Epithelial cell of prostate (primary cell): ENCODE results near the gene BRAT1.

ENCODE experiments used
- DNase-seq: peaks from one replicate; pipeline ENCODE4 v3.0.0-alpha.2; 2011; ENCODE audit warnings: low read depth, low spot score
- H3K27ac ChIP-seq: fragments of 450-650 bp; 2 replicates; pipeline ENCODE4 v1.5.1; 2017; ENCODE audit warnings: mild to moderate bottlenecking

BRAT1 gene

DNA sequence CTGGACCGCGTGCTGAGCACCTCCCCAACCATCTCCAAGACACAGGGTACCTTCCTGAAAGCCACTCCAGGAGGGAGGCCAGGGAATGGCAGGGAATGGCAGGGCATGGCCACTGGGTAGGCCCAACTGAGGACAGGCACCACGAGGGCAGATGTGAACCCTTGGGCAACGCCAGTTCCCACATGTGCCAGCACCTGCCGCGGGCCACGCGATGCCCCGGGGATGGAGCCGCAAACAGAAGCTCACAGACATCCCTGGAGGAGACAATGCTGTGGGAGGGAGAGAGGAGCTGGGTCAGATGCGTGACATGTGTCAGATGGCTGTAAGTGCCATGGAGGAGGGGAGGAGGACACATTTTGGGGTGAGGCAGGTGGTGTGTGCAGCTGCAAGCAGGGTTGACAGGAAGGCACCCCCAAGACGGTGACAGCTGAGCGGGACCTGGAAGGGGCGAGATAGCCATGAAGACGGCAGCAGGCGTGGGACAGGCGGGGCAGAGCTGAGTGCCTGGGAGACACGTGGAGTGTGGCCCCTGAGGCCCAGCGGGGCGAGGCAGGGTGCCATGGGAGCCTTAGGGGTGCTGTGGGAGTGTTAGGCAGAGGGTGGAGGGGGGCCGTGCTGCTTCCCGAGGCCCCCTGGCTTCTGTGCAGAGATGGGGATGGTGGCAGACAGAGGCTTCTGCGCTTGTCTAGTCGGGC lies 31.1 kb upstream of the BRAT1 start:
- DNase-seq, result no peak

DNA sequence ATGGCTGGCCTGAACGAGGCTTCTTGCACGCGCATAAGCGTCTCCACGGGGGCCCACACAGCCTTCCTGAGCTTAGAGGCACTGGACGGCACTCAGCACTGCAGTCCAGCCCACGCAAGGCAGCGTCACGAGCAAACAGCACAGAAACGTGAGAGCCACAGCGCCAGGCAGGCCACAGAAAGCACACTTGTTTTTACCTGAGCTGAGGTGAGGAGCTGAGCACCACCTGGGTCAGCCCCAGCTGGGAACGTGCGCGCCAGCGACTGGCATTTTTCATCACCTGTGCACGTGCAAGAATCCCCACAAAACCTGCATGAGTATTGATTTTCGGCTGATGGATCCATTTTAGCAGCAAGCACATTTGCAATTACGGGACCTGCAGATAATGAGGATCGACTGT lies 30.1 kb upstream of the BRAT1 start:
- no peak for DNase-seq

More for the DNA sequence above, 31.1 kb upstream of the BRAT1 start:
- H3K27ac ChIP-seq, result no peak overlapping the region

DNA sequence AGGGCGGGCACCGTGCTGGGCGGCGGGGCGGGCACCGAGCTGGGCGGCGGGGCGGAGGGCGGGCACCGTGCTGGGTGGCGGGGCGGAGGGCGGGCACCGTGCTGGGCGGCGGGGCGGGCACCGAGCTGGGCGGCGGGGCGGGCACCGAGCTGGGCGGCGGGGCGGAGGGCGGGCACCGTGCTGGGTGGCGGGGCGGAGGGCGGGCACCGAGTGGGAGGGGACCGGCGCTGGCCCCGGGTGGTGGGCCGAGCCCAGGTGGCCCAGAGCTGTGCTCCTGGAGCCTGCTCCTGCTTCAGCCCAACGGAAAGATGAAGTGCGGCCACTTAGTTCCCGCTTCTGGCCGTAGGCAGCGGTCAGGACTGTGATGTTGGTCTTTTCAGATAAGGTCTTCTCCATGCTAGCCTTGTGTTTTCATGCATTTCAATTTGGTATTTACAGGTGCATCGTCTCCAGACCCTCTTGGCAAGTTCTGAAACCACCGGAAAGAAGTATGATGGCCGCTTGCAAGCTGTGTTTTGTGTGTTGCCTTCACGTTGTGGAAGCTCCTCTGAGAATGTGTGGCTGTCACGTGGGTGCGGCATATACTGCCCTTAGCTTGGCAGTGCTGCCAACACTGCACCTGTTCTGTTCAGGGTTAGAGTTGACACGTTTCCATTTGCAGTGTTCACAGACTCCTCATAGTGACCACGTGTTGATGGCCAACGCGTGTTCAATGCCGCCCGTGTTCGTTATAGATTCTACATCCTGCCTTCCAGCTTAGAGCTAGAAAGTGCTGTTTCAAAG lies 28.7 kb upstream of the BRAT1 start:
- H3K27ac ChIP-seq, result no peak overlapping the region
- DNase-seq, result no peak

More for the DNA sequence above, 30.1 kb upstream of the BRAT1 start:
- no peak overlapping the region for H3K27ac ChIP-seq

DNA sequence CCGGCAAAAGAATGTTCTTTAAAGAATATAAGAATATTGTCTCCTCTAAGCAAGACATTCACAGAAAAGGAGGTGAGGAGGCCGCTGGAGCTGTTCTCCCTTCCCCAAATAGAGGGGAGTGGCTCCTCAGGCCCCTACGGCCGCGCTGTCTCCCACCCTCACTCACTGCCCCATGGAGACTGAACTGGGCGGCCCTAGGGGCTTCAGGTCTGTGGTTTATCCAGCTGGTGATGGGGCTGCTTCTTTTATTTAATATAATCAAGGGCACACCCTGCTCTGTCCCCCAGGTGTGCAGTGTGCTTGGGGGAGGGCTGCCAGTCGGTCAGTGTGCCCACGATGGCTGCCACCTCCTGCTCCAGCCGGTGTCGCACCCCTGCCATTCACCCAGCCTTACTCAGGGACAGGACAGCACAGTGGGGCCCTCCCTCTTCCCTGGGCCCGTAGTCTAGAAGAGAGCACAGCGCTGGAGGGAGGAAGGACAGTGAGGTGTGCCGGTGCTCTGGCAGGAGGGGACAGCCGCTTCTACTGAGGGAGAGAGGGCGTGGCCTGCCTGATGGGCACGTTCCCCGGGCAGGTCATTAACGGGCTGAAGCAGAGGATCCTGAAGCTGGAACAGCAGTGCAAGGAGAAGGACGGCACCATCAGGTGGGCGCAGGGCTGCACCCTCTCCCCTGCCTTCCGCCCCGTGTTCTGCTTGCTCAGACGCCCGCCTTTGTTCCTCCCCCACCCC lies 26.8 kb upstream of the BRAT1 start:
- H3K27ac ChIP-seq, result no peak overlapping the region
- no peak for DNase-seq

DNA sequence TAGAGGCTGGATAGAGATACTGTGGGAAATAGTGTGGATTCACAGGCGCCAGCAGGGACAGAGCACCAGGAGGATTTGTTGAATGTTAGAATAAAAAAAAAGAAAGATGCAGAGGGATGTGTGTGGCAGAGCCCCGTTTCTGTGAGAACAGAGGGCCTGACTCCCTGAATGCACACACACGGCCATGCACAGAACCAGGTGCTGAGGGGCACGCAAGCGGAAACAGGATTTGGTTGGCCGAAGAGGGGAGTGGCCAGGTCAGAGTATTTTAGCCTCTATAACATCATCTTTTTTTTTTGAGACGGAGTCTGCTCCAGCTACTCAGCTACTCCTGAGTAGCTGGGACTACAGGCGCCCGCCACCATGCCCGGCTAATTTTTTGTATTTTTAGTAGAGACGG lies 25.3 kb upstream of the BRAT1 start:
- DNase-seq, result no peak
- no peak overlapping the region for H3K27ac ChIP-seq

DNA sequence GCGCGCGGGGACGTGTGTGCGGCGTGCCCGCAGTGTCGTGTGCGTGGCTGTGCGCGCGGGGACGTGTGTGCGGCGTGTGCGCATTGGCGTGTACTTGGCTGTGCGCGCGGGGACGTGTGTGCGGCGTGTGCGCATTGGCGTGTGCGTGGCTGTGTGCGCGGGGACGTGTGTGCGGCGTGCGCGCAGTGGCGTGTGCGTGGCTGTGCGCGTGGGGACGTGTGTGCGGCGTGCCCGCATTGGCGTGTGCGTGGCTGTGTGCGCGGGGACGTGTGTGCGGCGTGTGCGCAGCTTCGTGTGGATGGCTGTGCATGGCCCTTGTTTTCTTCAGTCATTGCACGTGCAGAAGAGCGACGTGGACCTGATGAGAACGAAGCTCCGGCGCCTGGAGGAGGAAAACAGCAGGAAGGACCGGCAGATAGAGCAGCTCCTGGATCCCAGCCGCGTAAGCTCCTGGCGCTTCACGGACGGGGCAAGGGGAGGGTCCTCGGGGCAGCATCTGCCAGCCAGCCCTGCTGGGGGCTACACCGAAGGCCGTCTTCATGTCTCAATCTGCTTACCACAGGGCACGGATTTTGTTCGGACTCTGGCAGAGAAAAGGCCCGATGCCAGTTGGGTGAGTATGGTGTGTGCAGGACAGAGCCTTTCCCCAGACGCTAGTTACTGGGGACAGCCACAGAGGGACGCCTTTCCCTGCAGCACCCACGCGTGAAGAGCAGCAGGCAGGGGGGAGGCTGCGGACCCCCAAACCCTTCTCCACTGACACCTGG lies 22.8 kb upstream of the BRAT1 start:
- H3K27ac ChIP-seq, result no peak overlapping the region

DNA sequence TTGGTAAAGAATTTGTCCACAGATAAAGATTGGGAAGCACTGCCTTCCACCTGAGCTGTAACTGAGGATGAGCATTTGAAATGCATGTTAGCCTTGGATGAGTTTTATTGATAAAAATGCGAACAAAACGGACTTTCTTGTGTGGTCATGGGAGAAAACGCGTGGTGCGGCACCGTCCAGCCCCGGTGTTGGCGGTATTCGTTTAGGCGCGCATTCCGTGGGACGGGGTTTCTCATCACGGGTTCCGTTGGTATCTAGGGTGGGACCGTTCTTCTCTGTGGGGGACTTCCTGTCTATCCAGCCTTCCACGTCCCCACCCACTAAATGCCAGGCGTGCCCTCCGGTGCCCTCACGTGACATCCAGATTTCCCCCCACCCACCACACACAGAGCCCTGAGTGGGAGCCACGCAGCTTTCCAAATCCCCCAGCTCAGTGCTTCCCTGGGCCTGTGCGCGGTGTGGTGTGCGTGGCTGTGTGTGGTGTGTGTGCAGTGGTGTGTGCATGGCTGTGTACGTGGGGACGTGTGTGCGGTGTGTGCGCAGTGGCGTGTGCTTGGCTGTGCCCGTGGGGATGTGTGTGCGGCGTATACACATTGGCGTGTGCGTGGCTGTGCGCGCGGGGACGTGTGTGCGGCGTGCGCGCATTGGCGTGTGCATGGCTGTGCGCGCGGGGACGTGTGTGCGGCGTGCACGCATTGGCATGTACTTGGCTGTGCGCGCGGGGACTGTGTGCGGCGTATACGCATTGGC lies 21.6 kb upstream of the BRAT1 start:
- no peak for DNase-seq
- H3K27ac ChIP-seq, result no peak overlapping the region

More for the DNA sequence above, 22.8 kb upstream of the BRAT1 start:
- no peak for DNase-seq

DNA sequence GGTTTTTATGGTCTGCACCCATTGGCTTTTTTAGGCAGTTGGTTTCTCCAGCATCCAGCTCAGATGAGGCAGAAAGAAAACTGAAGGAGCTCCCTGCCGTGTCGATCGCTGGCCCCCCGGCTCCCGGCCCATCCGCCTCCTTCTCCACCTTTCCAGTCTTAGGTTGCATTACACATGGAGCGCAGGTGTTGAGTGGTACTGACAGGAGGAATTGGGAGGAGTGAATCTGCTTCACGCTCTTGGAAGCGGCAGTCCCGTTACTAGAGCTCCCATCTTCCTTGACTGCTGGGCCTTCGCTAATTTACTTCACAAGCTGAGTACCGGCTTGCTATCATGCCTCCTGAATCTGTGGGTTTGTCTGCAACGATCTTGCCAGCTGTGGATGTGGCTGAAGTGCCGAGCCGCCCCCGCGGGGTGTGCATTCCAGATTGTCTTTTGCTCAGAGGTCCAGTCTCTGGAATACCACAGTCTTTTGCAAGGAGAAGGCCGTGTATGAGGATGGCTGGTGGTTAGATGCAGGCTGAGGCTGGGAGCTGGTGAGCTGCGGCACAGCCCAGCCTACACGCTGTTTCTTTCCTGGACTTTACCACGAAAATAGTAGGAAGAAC lies 20.5 kb upstream of the BRAT1 start:
- DNase-seq, result no peak
- no peak overlapping the region for H3K27ac ChIP-seq

DNA sequence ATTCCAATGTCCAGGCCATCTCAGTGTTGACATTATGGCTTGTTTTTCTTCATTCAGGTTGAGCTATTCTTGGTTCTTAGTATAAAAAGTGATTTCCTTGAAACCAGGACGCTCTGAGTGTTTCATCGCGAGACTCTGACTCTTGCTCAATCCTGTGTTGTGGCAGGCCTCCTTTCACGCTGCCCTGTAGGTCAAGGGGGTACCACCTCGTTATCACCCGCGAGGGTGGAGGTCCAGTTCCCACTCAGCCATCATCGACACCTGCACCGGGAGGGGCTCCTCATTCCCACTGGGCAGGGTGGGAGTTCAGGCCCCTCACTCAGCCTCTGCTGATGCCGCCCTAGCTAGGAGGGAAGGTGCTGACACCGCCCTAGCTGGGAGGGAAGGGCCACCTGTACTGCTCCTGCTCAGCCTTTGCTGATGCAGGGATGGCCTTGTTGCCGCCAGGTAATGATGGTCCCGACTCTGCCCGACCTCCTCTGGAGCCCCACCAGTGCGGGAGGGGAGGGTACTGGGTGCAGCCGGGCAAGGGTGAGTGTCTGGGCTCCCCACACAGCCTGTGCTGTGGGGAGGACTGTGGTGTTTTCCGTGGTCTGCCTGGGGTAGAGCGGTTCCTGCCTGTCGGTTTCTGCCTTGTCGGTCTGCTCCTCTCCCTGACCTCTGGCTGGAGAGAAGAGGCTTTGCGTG lies 19.9 kb upstream of the BRAT1 start:
- DNase-seq, result no peak
- H3K27ac ChIP-seq, result no peak overlapping the region

DNA sequence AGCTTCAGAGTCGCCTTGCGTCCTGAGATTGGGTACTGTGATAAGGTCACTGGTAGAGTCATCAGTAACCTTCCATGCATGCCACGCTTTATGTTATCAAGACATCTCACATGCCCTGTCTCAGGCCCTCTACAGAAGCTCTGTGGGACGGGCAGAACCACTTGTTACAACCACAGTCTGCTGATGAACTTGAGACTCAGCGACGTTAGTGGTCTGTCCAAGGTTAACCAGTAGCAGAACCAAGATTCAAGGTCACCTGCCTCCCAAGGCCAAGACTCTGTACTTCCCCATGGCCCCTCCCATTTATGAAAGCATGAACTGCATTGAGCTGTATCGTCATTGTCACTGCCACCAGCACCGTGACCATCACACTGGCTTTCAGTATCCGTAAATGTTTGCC lies 18.4 kb upstream of the BRAT1 start:
- no peak overlapping the region for H3K27ac ChIP-seq
- no peak for DNase-seq

DNA sequence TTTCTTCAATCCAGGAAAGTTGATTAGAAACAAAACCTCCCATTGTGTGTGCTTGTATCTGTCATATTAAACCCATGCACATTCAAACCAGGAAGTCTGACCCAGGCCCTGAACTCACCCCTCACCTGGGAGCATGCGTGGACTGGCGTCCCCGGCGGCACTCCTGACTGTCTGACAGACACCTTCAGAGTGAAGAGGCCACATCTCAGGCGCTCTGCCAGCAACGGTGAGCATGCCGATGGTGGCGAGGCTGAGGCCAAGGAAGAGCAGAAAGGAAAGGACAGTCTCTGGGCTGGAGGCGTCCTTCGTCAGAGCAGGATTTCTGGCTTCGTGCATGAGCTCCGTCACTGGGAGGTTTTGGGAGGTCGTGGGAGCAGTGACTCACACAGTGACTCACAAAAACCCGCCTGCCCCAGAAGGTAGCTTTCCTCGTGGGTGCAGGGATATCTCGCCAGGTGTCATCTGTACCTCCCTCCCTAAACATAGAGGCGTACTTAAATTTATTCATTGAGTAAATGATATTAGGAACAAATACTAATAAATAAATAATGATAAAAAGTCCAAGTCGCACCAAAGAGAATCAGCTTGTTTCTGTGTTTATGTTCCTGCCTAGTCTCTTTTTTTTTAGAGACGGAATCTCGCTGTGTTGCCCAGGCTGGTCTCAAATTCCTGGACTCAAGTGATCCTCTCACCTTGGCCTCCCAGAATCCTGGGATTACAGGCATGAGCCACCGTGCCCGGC lies 16.9 kb upstream of the BRAT1 start:
- no peak overlapping the region for H3K27ac ChIP-seq
- DNase-seq, result no peak

DNA sequence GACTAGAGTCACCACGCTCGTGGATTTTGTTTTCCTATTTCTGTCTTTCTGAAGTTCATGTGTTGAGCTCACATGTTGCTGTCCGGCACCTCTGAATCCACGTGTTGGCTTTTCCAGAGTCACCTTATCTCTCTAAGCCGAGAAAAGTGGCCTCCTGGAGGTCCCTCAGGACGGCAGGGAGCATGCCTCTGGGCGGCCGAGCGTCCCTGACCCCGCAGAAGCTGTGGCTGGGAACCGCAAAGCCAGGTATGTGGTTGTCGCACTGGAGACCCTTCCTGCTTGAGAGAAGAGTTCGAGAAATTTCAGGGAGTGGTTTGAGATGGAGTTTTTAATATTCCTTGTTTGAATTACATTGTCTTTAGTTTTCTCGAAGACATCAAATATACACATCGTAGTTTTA lies 16.1 kb upstream of the BRAT1 start:
- no peak overlapping the region for H3K27ac ChIP-seq
- no peak for DNase-seq

DNA sequence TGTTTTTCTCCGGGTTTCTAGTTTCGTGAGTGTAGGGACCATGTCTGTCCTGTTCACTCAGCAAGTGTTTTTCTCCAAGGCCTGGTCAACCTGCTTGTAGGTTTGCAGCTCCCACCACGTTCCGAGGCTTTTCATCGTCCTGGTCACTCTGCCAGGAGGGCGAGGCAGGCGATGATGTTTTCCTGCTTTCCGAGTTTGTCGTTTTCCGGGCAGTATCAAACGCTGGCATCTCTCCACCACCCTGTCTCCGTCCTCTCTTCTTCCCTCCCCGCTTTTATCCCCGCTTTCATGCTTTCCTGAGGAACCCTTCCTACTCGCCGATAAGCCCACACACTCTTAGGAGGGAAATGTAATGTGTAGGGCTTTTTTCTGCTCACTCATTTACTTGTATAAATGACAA lies 14.7 kb upstream of the BRAT1 start:
- DNase-seq, result no peak
- no peak overlapping the region for H3K27ac ChIP-seq

DNA sequence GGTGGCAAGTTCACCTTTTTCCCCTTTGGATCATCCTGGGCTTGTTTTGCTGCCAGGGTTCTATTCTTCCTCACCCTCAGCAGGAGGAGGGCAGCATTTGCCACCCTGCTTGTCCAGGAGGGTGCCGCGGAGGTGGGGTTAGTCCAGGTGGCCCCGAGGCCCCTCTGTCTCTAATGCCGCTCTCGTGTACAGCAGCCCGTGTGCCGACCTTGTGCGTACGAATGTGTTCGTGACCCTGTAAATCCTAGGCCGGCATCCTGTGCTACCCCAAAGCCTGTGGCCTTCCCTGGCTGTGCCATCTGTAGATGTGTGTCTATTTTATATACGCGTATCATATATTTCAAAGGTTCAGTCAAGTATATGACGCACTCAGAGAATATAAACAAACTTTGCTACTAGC lies 14.1 kb upstream of the BRAT1 start:
- H3K27ac ChIP-seq, result no peak overlapping the region
- DNase-seq, result no peak

DNA sequence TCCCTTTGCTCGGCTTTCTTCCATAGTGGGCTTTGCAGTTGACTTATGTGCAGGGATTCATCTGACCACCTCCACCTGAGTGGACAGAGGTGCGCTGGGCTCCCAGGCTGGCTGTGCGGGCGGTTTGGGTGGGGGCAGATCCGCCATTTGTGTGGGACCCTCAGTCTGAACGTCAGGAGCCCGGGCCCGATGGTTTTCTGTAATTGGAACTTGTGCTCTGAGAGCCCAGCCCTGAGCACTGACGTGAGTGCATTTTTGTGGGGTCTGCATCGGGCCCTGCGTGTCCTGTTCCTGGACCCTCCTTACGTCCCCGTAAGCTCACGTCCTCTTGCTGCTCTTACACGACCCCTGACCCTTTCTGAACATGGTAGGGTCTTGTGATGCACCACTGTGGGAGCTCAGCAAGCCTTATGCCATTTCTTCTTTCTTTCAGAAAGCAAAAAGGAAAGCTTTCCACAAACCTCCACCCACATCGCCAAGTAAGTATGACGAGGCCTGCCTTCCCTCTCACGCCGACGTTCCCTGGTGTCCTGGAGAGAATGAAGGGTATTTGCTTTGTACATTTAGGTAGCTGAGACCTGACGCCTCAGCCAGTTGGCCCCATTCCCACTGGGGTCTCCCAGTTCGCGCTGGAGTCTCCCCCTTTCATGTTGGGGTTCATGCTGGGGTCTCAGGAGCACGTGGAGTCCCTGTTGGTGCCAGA lies 13.3 kb upstream of the BRAT1 start:
- H3K27ac ChIP-seq, result no peak overlapping the region
- no peak for DNase-seq

DNA sequence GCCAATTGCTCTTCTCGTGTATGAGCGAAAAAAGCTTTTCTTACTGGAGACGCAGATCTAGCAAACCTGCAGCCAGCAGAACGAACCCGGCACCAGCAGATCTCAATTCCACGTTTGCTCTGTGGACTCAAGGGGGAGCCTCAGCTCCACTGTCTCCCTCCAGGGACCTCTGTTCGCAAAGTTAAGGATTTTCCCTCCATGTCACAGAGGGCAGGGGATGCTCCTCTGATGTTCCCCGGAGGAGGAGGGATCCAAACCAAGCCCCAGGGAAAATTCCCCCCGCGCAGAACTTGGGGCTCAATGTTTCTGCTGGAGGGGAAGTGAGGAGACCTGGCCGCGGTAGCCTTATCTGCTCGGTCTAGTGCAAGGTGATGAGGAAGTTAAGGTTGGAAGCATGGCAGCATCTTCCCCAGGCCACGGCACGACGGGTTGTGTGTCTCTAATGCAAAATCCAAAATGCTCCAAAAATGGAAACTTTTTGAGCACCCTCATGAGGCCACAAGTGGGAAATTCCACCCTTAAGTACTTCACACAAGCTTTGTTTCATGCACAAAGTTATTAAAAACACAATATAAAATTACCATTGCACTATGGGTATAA lies 12.5 kb upstream of the BRAT1 start:
- H3K27ac ChIP-seq, result no peak overlapping the region
- no peak for DNase-seq
